Glomerular endothelial cell (primary cell): Measurements from ENCODE around the gene GAB4. TPM values are rescaled to one million over a fixed set of nuclear protein-coding genes. Genes with fewer than 3 reads are reported as not detected.
"Not testable (repeated sequence)": the region's sequence is repeated elsewhere in the genome, so short reads cannot be mapped to it uniquely, and the experiment has no call there.

ENCODE experiments used
- DNase-seq: peaks from one replicate; pipeline ENCODE4 v3.0.0-alpha.2; 2011; ENCODE audit warnings: low read depth, low spot score; ENCODE audit errors: extremely low read depth
- total RNA-seq: library from RNA; depleted of rRNA; stranded (reverse); fragments of >200 nt; gene quantifications from 2 replicates; pipeline ENCODE4 v1.2.3, GENCODE V29; 2015

Gene GAB4
- total RNA-seq, 1 donor from 2014 or later, result not detected

GRCh38 chr22:16960220-16960883 is 47.7 kb downstream of the GAB4 start:
- no peak for DNase-seq

DNA sequence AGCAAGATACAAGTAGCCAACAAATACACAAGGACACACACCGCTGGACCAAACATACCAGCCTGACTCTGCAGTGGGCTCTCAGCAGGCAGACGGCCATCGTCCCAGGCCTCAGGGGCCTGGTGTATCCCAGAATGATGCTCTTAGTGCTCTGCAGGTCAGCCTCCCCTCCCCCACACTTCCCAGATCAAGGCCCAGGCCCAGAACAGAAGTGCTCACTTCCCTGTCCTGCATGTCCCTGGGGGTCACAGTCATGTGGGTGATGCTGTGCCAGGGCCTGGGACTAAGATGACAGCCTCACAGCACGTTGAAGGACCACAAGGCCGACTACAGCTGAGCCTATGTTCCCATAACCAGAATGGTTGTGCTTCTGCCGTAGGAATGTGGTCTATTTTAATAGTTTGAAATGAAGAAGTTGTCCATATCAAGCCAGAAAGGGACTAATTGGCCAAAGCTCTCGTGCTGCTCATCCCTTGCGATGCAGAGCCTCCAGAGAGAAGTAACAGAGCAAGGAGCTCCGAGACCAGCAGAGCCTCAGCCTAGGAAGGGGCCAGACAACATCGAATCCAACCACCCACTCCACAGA is 48.6 kb downstream of the GAB4 start:
- no peak for DNase-seq

GRCh38 chr22:16958475-16958874 is 49.5 kb downstream of the GAB4 start:
- no peak for DNase-seq

DNA sequence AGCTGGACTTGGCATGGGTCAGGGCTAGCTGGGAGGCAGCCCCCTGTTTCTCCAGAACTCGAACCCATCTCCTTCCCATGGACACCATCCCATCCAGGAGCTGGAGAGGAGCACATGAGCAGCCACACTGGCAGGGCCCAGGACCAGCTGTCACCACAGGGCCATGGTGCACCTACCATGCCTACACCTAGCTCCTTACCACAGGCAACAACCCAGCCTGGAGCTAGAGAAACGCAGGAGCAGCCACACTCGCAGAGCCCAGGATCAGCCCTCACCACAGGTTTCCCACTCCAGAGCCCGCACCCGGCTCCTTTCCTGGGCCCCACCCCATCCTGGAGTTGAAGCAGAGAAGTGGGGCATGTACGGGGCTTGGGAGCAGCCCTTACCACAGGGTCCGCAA is 50.2 kb downstream of the GAB4 start:
- DNase-seq, result no peak

- DNase-seq, result no peak
Observed at GRCh38 chr22:16956290-16956689, 51.7 kb downstream of the GAB4 start.

DNA sequence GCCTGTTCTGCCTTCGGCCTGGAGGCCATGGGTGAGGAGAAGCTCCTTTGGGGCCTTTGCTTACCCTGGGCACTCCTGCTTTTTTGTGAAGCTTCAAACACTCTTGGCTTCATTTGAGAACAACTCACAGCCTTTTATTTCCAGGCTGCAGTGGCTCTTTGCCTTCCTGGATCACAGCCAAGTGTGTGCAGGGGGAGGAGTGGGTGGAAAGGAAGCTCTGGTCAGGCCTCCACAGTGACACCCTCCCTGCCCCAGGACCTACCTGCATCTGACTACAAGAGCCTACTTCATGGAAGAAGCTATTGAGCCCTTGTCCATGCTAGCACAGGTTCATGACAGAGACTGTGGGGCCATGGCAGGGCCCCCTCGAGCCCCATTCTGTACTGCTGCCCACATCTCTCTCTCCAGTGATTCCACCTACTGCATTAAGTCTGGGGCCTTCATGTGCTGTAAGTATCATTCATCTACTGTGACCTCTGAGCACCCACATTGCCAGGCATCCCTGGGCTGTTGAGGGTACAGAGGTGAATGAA is 52.3 kb downstream of the GAB4 start:
- no peak for DNase-seq

DNA sequence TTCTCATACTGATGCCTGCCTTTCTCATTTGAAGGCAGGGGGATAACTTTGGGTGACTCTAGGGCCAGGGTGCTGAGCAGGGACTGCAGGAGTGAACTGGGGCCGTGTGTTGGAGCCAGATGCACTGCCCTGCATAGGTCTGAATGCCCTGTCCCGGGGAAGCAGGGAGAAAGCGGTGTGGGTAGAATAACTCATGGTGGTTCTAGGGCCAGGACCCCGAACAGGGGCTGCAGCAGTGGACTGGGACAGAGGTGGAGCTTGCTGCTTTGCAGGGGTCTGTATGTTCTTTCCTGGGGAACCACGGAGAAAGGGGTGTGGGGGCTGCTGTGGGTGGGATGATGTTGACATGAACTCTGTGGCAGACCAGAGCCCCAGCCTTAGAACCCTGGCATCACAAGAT is 52.9 kb downstream of the GAB4 start:
- DNase-seq, result no peak

GRCh38 chr22:16954060-16954403 is 54.0 kb downstream of the GAB4 start:
- DNase-seq, result no peak

GRCh38 chr22:16953206-16954059 is 54.6 kb downstream of the GAB4 start:
- no peak for DNase-seq

DNA sequence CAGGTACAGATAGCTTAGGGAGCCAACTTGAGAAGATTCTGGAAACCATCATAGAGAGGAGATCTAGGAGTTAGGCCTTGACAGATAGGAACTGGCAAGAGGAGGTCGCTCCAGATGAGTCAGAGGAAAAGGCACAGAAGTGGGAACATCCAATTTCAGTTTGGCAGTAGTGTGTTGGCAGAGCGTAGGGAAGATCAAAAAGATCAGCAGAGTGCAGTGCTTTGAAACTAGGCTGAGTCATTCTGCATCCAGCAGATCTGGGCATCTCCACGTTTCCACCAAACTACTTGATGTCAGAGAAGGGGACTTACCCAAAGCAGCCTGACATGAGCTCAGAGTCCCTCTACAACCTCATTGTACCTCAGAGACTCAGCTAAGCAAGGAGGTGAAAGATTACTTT is 58.5 kb downstream of the GAB4 start:
- DNase-seq, result no peak

DNA sequence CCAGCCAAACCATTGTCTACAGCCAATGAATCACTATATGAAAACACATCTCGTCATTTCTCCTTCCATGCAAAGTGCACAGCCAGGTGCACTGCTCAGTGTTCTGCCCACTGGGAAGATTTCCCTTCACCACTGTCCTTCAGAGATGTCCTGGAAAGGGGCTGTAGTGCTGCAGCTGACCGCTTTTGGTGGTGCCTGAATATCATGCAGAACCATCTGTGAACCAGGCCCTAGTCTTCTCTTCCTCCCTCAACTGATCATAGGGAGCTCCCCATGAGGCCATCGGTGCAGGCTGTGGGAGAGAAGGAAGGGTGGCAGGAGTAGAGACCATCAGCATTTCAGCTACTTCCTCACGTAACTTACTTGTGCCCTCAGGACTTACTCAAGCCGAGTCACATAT is 70.2 kb downstream of the GAB4 start:
- DNase-seq, result no peak

GRCh38 chr22:16937209-16937608 is 70.8 kb downstream of the GAB4 start:
- DNase-seq, result not testable (repeated sequence)

- DNase-seq, result no peak
Observed at GRCh38 chr22:16936625-16937024, 71.4 kb downstream of the GAB4 start.

DNA sequence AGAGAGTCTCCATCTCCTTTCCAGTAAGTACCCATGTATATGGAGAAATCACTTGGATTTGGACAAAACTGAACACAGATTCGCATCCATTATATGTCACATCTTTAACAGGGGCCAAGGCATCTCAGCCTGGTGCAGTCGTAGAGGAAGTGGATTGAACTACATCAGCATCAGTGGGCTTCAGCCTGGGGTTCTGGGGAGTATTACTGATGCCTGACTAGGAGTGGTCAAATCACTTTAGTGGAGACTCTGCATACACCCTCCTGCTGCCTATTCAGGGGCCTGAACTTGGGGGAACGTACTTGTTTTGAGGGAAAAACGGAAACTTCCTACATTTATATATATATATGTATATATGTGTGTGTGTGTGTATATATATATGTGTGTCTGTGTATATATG is 72.8 kb downstream of the GAB4 start:
- DNase-seq, result no peak

GRCh38 chr22:16933291-16934282 is 74.4 kb downstream of the GAB4 start:
- no peak for DNase-seq

DNA sequence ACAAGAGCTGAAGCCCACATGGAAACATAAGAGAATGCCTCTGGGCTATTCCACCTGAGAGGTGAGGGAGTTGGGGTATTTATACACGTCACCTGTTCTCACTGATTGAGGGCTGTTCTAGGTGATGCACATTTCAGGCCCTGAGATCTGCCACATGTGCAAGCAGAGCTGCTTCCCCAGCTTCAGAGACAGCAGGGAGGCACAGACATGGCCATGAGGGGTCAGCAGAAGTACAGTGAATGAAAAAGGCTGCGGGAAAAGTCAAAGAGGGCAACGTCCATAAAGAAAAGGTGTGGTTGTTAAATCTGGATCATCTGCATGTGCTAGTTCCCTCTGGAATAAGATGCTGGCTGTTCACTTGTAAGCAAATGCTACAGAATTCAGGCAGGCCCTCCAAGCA is 75.4 kb downstream of the GAB4 start:
- DNase-seq, result no peak

DNA sequence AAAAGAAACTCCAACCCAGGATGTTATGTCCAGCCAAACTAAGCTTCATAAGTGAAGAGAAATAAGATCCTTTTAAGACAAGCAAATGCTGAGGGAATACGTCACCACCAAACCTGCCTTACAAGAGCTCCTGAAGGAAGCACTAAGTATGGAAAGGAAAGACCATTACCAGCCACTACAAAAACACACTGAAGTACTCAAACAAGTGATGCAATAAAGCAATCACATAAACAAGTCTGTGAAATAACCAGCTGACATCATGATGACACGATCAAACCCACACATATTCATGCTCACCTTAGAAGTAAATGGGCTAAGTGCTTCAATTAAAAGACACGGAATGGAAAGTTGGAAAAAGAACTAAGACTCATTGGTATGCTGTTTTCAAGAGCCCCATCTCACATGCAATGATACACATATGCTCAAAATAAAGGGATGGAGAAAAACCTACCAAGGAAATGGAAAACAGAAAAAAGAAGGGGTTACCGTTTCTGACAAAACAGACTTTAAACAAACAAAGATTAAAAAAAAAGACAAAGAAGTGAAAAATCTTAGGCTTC is 82.5 kb downstream of the GAB4 start:
- no peak for DNase-seq

DNA sequence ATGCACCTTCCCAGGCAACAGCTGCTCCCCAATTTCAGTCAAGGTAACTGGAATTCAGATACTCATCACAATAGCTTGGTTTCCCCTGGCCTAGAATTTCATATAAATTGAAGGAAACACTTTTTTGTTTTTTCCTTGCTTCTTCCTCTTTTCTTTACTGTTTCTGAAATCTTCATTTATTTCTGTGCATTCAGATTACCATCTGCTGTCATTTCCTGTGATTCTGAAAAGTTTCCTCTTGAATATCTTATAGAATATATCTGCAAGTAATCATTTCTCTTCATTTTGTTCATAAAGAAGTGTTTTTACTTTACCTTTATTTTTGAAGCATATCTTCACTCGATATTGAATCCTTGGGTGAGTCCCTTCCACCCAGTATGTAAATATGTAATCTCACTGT is 85.3 kb downstream of the GAB4 start:
- no peak for DNase-seq

DNA sequence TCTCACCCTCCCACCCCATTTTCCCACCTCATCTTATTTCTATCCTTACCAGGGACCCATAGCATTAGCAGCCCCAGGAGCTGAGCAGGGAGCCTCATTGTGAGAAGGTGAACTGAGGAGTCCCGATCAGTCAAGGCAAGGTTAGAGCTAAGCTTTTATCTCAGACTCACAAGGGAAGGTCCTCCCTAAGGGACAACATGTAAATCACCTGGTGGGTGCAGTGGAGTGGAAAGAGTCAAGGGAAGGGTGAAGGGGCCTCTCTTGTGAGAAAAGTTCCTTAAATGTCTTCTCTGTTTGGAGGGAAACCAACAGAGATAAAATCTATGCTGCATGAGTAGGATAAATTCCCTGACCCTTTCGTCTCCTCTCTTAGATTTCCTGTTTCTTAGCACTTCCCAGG is 85.9 kb downstream of the GAB4 start:
- DNase-seq, result no peak
